Measurements from ENCODE around the gene B4GALT2. TPM values are rescaled to one million over a fixed set of nuclear protein-coding genes. Genes with fewer than 3 reads are reported as not detected.

B4GALT2 gene
- polyA plus RNA-seq, 1 of the 3 experiments (the other 2 are of a cell fraction) = 48.0 TPM

DNA sequence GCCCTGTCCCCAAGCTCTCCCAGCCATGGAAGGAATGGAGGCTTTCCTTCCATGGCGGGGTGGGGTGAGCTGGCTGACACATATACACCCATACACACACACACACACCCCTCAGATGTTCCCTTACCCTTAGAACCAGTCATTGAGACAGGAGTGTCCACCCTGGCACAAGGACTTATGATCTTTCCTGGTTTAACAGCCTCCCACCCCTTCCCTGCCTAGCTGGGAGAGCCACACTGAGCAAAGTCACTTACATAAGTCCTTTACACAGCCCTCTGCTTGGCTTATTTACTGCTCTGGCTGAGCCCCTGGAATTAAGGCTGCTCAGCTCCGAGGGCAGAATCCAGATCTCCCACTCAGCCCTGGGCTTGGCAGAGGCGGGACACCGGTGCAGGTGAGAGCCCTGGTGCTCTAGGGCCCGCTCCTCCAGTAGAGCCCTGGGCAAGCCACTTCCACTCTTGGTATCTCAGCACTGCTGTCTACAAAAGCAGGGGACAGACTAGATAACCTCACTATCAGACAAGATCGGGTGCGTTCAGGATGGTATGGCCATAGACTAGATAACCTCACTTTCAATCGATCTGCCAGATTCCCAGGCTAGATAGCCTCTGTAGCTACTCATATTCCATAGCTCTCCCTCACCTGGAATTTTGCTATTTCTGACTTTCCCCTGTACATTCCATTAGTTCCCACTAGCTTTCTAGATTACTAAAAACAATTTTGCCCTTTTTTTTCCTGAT lies 35.5 kb downstream of the B4GALT2 start:
- Histone ChIP-seq H3K36me3 (replicated peaks in 1 of 2; ENCODE audit: control insufficient read depth in 1 of 2, insufficient read depth in 2 of 2, low read length in 1 of 2) (no peaks in the 10 kb centered on the region), H3K79me2 (ENCODE audit: insufficient read depth) (no peaks in the 10 kb centered on the region), H3K27ac (ENCODE audit: low read depth in 2 of 2, low read length in 1 of 2) (no peak overlapping the region), H3K27me3 (ENCODE audit: insufficient read depth) (no peaks in the 10 kb centered on the region), H3K9ac (no peak overlapping the region), H3K4me3 (ENCODE audit: low read depth in 2 of 2, low read length in 1 of 2) (no peak overlapping the region), H3K4me2 (no peak overlapping the region), H2AFZ (ENCODE audit: low read depth) (no peak overlapping the region), H3K9me2 (no peaks in the 10 kb centered on the region), H3K4me1 (ENCODE audit: control insufficient read depth in 1 of 2, insufficient read depth in 2 of 2, low read depth in 1 of 2, low read length in 1 of 2) (peaks cover 3 to 6% of the 10 kb centered on the region in 2 experiments; a peak in 2 of 4 replicates), H3K9me3 (no peaks in the 10 kb centered on the region), H4K20me1 (ENCODE audit: insufficient read depth) (no peaks in the 10 kb centered on the region), H3F3A (replicated peaks; ENCODE audit: insufficient read depth) (no peaks in the 10 kb centered on the region)
- no peak for DNase-seq
- TF ChIP-seq EZH2phosphoT487 (IDR thresholded peaks at IDR 0.05; ENCODE audit: borderline replicate concordance, low read depth) = no peak
- ChIA-PET CTCF (interaction anchor here (0.9 to 25.6 kb wide), 6 partner anchors 16 to 33 kb away, joined by 3 to 598 read pairs (median 7); partner anchors contain the start of genes CCDC24 and SLC6A9), POLR2A (no interaction called here)
- 58% methylated on average over 4 of the region's 8 CpGs for WGBS (ENCODE audit: low lambda C conversion rate)

GRCh38 chr1:44015206-44015605 lies 36.2 kb downstream of the B4GALT2 start:
- POLR2A ChIA-PET = no interaction called here
- 73% methylated on average over 3 of the region's 3 CpGs for WGBS (ENCODE audit: low lambda C conversion rate)

More at GRCh38 chr1:44015206-44015605, 36.2 kb downstream of the B4GALT2 start:
- Histone ChIP-seq H3K36me3 (replicated peaks in 1 of 2; ENCODE audit: control insufficient read depth in 1 of 2, insufficient read depth in 2 of 2, low read length in 1 of 2) (no peaks in the 10 kb centered on the region), H3K27ac (ENCODE audit: low read depth in 2 of 2, low read length in 1 of 2) (no peak overlapping the region), H3K79me2 (ENCODE audit: insufficient read depth) (no peaks in the 10 kb centered on the region), H3K9ac (no peak overlapping the region), H3K4me2 (no peak overlapping the region), H2AFZ (ENCODE audit: low read depth) (no peak overlapping the region), H3K27me3 (ENCODE audit: insufficient read depth) (no peaks in the 10 kb centered on the region), H4K20me1 (ENCODE audit: insufficient read depth) (no peaks in the 10 kb centered on the region), H3K4me3 (ENCODE audit: low read depth in 2 of 2, low read length in 1 of 2) (no peak overlapping the region), H3F3A (replicated peaks; ENCODE audit: insufficient read depth) (no peaks in the 10 kb centered on the region), H3K9me3 (no peaks in the 10 kb centered on the region), H3K9me2 (no peaks in the 10 kb centered on the region), H3K4me1 (ENCODE audit: control insufficient read depth in 1 of 2, insufficient read depth in 2 of 2, low read depth in 1 of 2, low read length in 1 of 2) (peaks cover 3 to 6% of the 10 kb centered on the region in 2 experiments; a peak in 2 of 4 replicates)
- TF ChIP-seq USF2 (IDR thresholded peaks at IDR 0.05; ENCODE audit: borderline replicate concordance, low read depth, low read length) = no peak
- no peak for TF ChIP-seq CHD2 (IDR thresholded peaks at IDR 0.05; ENCODE audit: low read length, partially characterized antibody)
- no peak for TF ChIP-seq RXRA (IDR thresholded peaks at IDR 0.05; ENCODE audit: borderline replicate concordance, low read depth)
- TF ChIP-seq RAD21 (IDR thresholded peaks at IDR 0.05; ENCODE audit: low read length) = no peak
- TF ChIP-seq, protein P1, sequence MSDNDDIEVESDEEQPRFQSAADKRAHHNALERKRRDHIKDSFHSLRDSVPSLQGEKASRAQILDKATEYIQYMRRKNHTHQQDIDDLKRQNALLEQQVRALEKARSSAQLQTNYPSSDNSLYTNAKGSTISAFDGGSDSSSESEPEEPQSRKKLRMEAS (IDR thresholded peaks at IDR 0.05; ENCODE audit: low read depth) = no peak
- TF ChIP-seq JUND (IDR thresholded peaks at IDR 0.05) = no peak
- TF ChIP-seq GATA2 (CRISPR knock-in tag; IDR thresholded peaks at IDR 0.05) = no peak
- TF ChIP-seq, protein P2, sequence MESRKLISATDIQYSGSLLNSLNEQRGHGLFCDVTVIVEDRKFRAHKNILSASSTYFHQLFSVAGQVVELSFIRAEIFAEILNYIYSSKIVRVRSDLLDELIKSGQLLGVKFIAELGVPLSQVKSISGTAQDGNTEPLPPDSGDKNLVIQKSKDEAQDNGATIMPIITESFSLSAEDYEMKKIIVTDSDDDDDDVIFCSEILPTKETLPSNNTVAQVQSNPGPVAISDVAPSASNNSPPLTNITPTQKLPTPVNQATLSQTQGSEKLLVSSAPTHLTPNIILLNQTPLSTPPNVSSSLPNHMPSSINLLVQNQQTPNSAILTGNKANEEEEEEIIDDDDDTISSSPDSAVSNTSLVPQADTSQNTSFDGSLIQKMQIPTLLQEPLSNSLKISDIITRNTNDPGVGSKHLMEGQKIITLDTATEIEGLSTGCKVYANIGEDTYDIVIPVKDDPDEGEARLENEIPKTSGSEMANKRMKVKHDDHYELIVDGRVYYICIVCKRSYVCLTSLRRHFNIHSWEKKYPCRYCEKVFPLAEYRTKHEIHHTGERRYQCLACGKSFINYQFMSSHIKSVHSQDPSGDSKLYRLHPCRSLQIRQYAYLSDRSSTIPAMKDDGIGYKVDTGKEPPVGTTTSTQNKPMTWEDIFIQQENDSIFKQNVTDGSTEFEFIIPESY (IDR thresholded peaks at IDR 0.05; ENCODE audit: borderline replicate concordance, low read depth) = no peak
- no peak for TF ChIP-seq EZH2phosphoT487 (IDR thresholded peaks at IDR 0.05; ENCODE audit: borderline replicate concordance, low read depth)
- TF ChIP-seq FOXM1 (IDR thresholded peaks at IDR 0.05; ENCODE audit: low read depth) = no peak
- TF ChIP-seq REST (IDR thresholded peaks at IDR 0.05; ENCODE audit: low read depth, low read length) = no peak
- no peak for TF ChIP-seq GABPA (IDR thresholded peaks at IDR 0.05; ENCODE audit: low read depth)
- TF ChIP-seq, protein P3, sequence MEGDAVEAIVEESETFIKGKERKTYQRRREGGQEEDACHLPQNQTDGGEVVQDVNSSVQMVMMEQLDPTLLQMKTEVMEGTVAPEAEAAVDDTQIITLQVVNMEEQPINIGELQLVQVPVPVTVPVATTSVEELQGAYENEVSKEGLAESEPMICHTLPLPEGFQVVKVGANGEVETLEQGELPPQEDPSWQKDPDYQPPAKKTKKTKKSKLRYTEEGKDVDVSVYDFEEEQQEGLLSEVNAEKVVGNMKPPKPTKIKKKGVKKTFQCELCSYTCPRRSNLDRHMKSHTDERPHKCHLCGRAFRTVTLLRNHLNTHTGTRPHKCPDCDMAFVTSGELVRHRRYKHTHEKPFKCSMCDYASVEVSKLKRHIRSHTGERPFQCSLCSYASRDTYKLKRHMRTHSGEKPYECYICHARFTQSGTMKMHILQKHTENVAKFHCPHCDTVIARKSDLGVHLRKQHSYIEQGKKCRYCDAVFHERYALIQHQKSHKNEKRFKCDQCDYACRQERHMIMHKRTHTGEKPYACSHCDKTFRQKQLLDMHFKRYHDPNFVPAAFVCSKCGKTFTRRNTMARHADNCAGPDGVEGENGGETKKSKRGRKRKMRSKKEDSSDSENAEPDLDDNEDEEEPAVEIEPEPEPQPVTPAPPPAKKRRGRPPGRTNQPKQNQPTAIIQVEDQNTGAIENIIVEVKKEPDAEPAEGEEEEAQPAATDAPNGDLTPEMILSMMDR (IDR thresholded peaks at IDR 0.05) = no peak
- DNase-seq = no peak
- CTCF ChIA-PET = interaction anchor here (1.3 to 25.6 kb wide), 4 partner anchors 16 to 32 kb away, joined by 5 to 598 read pairs (median 42); partner anchors contain the start of genes CCDC24 and SLC6A9
